Naive thymus-derived CD4-positive, alpha-beta T cell (primary cell): ENCODE measurements around the gene NUDT8. TPM values are rescaled to one million over a fixed set of nuclear protein-coding genes. Genes with fewer than 3 reads are reported as not detected.
"Not testable (repeated sequence)": the region's sequence is repeated elsewhere in the genome, so short reads cannot be mapped to it uniquely, and the experiment has no call there.

Experiments
- ATAC-seq: fragments of 150-1000 bp; cut with Tn5 transposase; 2 replicates; pipeline ENCODE4 v1.10.0; 2021; ENCODE audit warnings: mild to moderate bottlenecking, moderate library complexity
- CTCF ChIA-PET: fragments of 350-600 bp; sonication (Branson Sonifier 250); formaldehyde crosslinking; loops from one replicate; lab custom pipeline; 2021; ENCODE audit warnings: antibody characterized with exemption; lab: Charles Lee
- POLR2A ChIA-PET: fragments of 350-600 bp; sonication (Branson Sonifier 250); formaldehyde crosslinking; loops from one replicate; lab custom pipeline; 2021; ENCODE audit warnings: antibody characterized with exemption, inconsistent platforms; lab: Charles Lee
- DNase-seq, 9 donors: peaks; one replicate each; pipeline versions ENCODE4 v3.0.0 to v3.0.0-alpha.2; 2020 to 2022; ENCODE audit warnings: mixed read lengths in 1 of 9
- H3K27ac ChIP-seq: one replicate; pipeline ENCODE4 v1.7.0; 2013; ENCODE audit warnings: mild to moderate bottlenecking, low read depth, low read length, moderate library complexity
- H3K27me3 ChIP-seq, 2 donors: one replicate each; pipeline ENCODE4 v1.7.0; 2013; ENCODE audit warnings: low read length in 2 of 2, mild to moderate bottlenecking in 2 of 2, moderate library complexity in 2 of 2; ENCODE audit not compliant: control insufficient read depth in 2 of 2, insufficient read depth in 2 of 2
- H3K36me3 ChIP-seq, 3 experiments: 1 replicate in 2 of 3; 2 replicates in 1 of 3; pipeline ENCODE4 v1.7.0; 2013; ENCODE audit warnings: low read length in 3 of 3, mild to moderate bottlenecking in 3 of 3, moderate library complexity in 1 of 3; ENCODE audit not compliant: insufficient read depth in 3 of 3, control insufficient read depth in 2 of 3
- H3K4me1 ChIP-seq, 2 donors: one replicate each; pipeline ENCODE4 v1.7.0; 2013; ENCODE audit warnings: low read length in 2 of 2, mild to moderate bottlenecking in 2 of 2, moderate library complexity in 1 of 2; ENCODE audit not compliant: control insufficient read depth in 2 of 2, insufficient read depth in 2 of 2
- H3K4me3 ChIP-seq: 2 replicates; pipeline ENCODE4 v1.7.0; 2013; ENCODE audit warnings: mild to moderate bottlenecking, low read length
- H3K9me3 ChIP-seq, 3 experiments: 1 replicate in 2 of 3; 2 replicates in 1 of 3; pipeline ENCODE4 v1.7.0; 2013; ENCODE audit warnings: low read length in 3 of 3; ENCODE audit not compliant: control insufficient read depth in 2 of 3
- H3K27ac Mint-ChIP-seq, 9 donors: one replicate each; pipeline ENCODE4 v1.8.0; 2020 to 2022; ENCODE audit warnings: mixed read lengths in 9 of 9, mild to moderate bottlenecking in 8 of 9, moderate library complexity in 5 of 9, inconsistent platforms in 2 of 9
- H3K27me3 Mint-ChIP-seq, 5 donors: one replicate each; pipeline ENCODE4 v1.8.0; 2021 to 2022; ENCODE audit warnings: mixed read lengths in 5 of 5, mild to moderate bottlenecking in 1 of 5
- H3K36me3 Mint-ChIP-seq, 5 donors: one replicate each; pipeline ENCODE4 v1.8.0; 2020 to 2022; ENCODE audit warnings: mixed read lengths in 5 of 5, mild to moderate bottlenecking in 3 of 5, inconsistent platforms in 1 of 5
- H3K4me1 Mint-ChIP-seq, 7 donors: one replicate each; pipeline ENCODE4 v1.8.0; 2020 to 2022; ENCODE audit warnings: mixed read lengths in 7 of 7, mild to moderate bottlenecking in 3 of 7, inconsistent platforms in 1 of 7
- H3K4me3 Mint-ChIP-seq, 10 donors: one replicate each; pipeline ENCODE4 v1.8.0; 2020 to 2022; ENCODE audit warnings: mild to moderate bottlenecking in 10 of 10, mixed read lengths in 10 of 10, moderate library complexity in 6 of 10, inconsistent platforms in 2 of 10
- H3K9me3 Mint-ChIP-seq, 11 donors: one replicate each; pipeline ENCODE4 v1.8.0; 2020 to 2022; ENCODE audit warnings: mixed read lengths in 11 of 11, mild to moderate bottlenecking in 4 of 11, inconsistent platforms in 1 of 11, moderate library complexity in 1 of 11
- intact Hi-C, 2 donors: fragments of 100-400 bp; cut with micrococcal nuclease; formaldehyde crosslinking; loops; one replicate each; pipeline ENCODE4 v1.15.1; 2023
- polyA plus RNA-seq, 2 donors: library from polyadenylated mRNA; unstranded; fragments of 300-500 nt; fragmentation: Illumina TruSeq; gene quantifications; one replicate each; pipeline ENCODE4 v1.2.3, GENCODE V29; 2021
- total RNA-seq, 6 experiments: library from RNA in 5 of 6; stranded (reverse) in 5 of 6; gene quantifications; 1 replicate in 5 of 6; 2 replicates in 1 of 6; pipeline ENCODE4 v1.2.3 and lab custom pipeline; 2021 to 2026

The NUDT8 gene
- total and polyA plus RNA-seq, 7 experiments from 2014 or later: 3.1 to 10.4 (median 3.8) TPM

GRCh38 chr11:67637441-67637840 is 7.7 kb upstream of the NUDT8 start:
- CTCF ChIA-PET: interaction anchor here (1.0 kb wide), 1 partner anchor 65 kb away, joined by 3 read pairs; no protein-coding TSS in a partner anchor
- H3K27ac ChIP-seq, H3K36me3 ChIP-seq, H3K9me3 Mint-ChIP-seq, H3K36me3 Mint-ChIP-seq, DNase-seq, H3K9me3 ChIP-seq, H3K4me1 Mint-ChIP-seq, H3K4me1 ChIP-seq, H3K27me3 ChIP-seq, H3K4me3 Mint-ChIP-seq, H3K4me3 ChIP-seq, H3K27ac Mint-ChIP-seq, H3K27me3 Mint-ChIP-seq, ATAC-seq, intact Hi-C loops: not testable (repeated sequence)
- POLR2A ChIA-PET: interaction anchor here (0.7 kb wide), 1 partner anchor 8 kb away, joined by 5 read pairs; no protein-coding TSS in a partner anchor

- CTCF ChIA-PET: interaction anchor here (1.0 kb wide), 1 partner anchor 65 kb away, joined by 3 read pairs; no protein-coding TSS in a partner anchor
- H3K4me3 Mint-ChIP-seq: no peak overlapping the region
- H3K9me3 ChIP-seq: no peaks in the 10 kb centered on the region
- no peak overlapping the region for H3K27ac Mint-ChIP-seq
- H3K27ac ChIP-seq: no peak overlapping the region
- intact Hi-C loops: no loop called here
- H3K9me3 Mint-ChIP-seq: no peaks in the 10 kb centered on the region
- peaks cover 0 to 3% (median 0%) of the 10 kb centered on the region in 7 donors for H3K4me1 Mint-ChIP-seq
- H3K36me3 ChIP-seq: no peaks in the 10 kb centered on the region
- DNase-seq (no peak), ATAC-seq (no peak)
- no peaks in the 10 kb centered on the region for H3K4me1 ChIP-seq
- H3K27me3 Mint-ChIP-seq: no peaks in the 10 kb centered on the region
- H3K36me3 Mint-ChIP-seq: no peaks in the 10 kb centered on the region
- no peaks in the 10 kb centered on the region for H3K27me3 ChIP-seq
- POLR2A ChIA-PET: no interaction called here
- H3K4me3 ChIP-seq: no peak overlapping the region
Observed at GRCh38 chr11:67636962-67637361, 7.2 kb upstream of the NUDT8 start.

- POLR2A ChIA-PET: interaction anchor here (1.0 kb wide), 1 partner anchor 21 kb away, joined by 3 read pairs; no protein-coding TSS in a partner anchor
Observed at GRCh38 chr11:67635231-67635521, 5.4 kb upstream of the NUDT8 start.

GRCh38 chr11:67634366-67635230 is 4.9 kb upstream of the NUDT8 start:
- H3K9me3 ChIP-seq: no peaks in the 10 kb centered on the region
- H3K9me3 Mint-ChIP-seq: no peaks in the 10 kb centered on the region
- CTCF ChIA-PET: no interaction called here
- H3K4me3 ChIP-seq: no peak overlapping the region
- ATAC-seq: no peak
- POLR2A ChIA-PET: interaction anchor here (1.0 kb wide), 1 partner anchor 20 kb away, joined by 3 read pairs; no protein-coding TSS in a partner anchor
- H3K27ac ChIP-seq: no peak overlapping the region
- H3K27ac Mint-ChIP-seq: no peak overlapping the region
- no peaks in the 10 kb centered on the region for H3K36me3 ChIP-seq
- intact Hi-C loops: loop anchor here in 1 of 2 donors (5.0 kb wide), 1 partner anchor 232 kb away; the partner anchor contains the start of genes PPP1CA and TBC1D10C
- peaks cover 4 to 10% (median 6%) of the 10 kb centered on the region in 7 donors for H3K4me1 Mint-ChIP-seq
- no peak for DNase-seq
- H3K27me3 ChIP-seq: no peaks in the 10 kb centered on the region
- no peak overlapping the region for H3K4me3 Mint-ChIP-seq
- H3K36me3 Mint-ChIP-seq: no peaks in the 10 kb centered on the region
- H3K4me1 ChIP-seq: peaks cover 5 to 9% of the 10 kb centered on the region in 2 donors
- H3K27me3 Mint-ChIP-seq: no peaks in the 10 kb centered on the region

More at GRCh38 chr11:67635231-67635521, 5.4 kb upstream of the NUDT8 start:
- no peak overlapping the region for H3K4me3 Mint-ChIP-seq
- Histone ChIP-seq H3K27me3 (no peaks in the 10 kb centered on the region), H3K4me3 (no peak overlapping the region), H3K36me3 (no peaks in the 10 kb centered on the region), H3K4me1 (peaks cover 5 to 9% of the 10 kb centered on the region in 2 donors), H3K27ac (no peak overlapping the region), H3K9me3 (no peaks in the 10 kb centered on the region)
- no peaks in the 10 kb centered on the region for H3K9me3 Mint-ChIP-seq
- no peak for ATAC-seq
- no peak for DNase-seq
- CTCF ChIA-PET: no interaction called here
- H3K27ac Mint-ChIP-seq: no peak overlapping the region
- intact Hi-C loops: no loop called here
- no peaks in the 10 kb centered on the region for H3K36me3 Mint-ChIP-seq
- no peaks in the 10 kb centered on the region for H3K27me3 Mint-ChIP-seq
- peaks cover 4 to 10% (median 6%) of the 10 kb centered on the region in 7 donors for H3K4me1 Mint-ChIP-seq

- intact Hi-C loops: loop anchor here in 1 of 2 donors (5.0 kb wide), 1 partner anchor 232 kb away; the partner anchor contains the start of genes PPP1CA and TBC1D10C
- Mint-ChIP-seq H3K9me3 (no peaks in the 10 kb centered on the region), H3K4me3 (peak overlapping the region in 2 of 10 donors; percentile 34 to 64)
Observed at GRCh38 chr11:67633758-67634365, 4.1 kb upstream of the NUDT8 start.

GRCh38 chr11:67632982-67633755 is 3.4 kb upstream of the NUDT8 start:
- ATAC-seq: no peak
- intact Hi-C loops: loop anchor here in 1 of 2 donors (5.0 kb wide), 1 partner anchor 231 kb away; the partner anchor contains the start of genes PPP1CA and TBC1D10C
- Histone ChIP-seq H3K27ac (no peak overlapping the region), H3K36me3 (no peaks in the 10 kb centered on the region), H3K27me3 (no peaks in the 10 kb centered on the region), H3K9me3 (no peaks in the 10 kb centered on the region), H3K4me3 (no peak overlapping the region), H3K4me1 (peaks cover 8 to 9% of the 10 kb centered on the region in 2 donors)
- Mint-ChIP-seq H3K27ac (peak overlapping the region in 2 of 9 donors; percentile 3 to 18), H3K9me3 (no peaks in the 10 kb centered on the region), H3K4me1 (peaks cover 4 to 9% (median 7%) of the 10 kb centered on the region in 7 donors), H3K4me3 (peak overlapping the region in 4 of 10 donors; percentile 24 to 64 (median 45)), H3K27me3 (no peaks in the 10 kb centered on the region), H3K36me3 (no peaks in the 10 kb centered on the region)
- DNase-seq: no peak
- ChIA-PET CTCF (interaction anchor here (2.5 kb wide), 1 partner anchor 26 kb away, joined by 9 read pairs; no protein-coding TSS in a partner anchor), POLR2A (interaction anchor here (0.8 kb wide), 1 partner anchor 17 kb away, joined by 3 read pairs; the partner anchor contains the start of gene ACY3)

More at GRCh38 chr11:67633758-67634365, 4.1 kb upstream of the NUDT8 start:
- CTCF ChIA-PET: no interaction called here
- ATAC-seq (no peak), DNase-seq (no peak)
- Mint-ChIP-seq H3K4me1 (peaks cover 4 to 10% (median 7%) of the 10 kb centered on the region in 7 donors), H3K36me3 (no peaks in the 10 kb centered on the region), H3K27ac (peak overlapping the region in 1 of 9 donors; percentile 18), H3K27me3 (no peaks in the 10 kb centered on the region)
- Histone ChIP-seq H3K36me3 (no peaks in the 10 kb centered on the region), H3K4me3 (no peak overlapping the region), H3K27me3 (no peaks in the 10 kb centered on the region), H3K9me3 (no peaks in the 10 kb centered on the region), H3K27ac (no peak overlapping the region), H3K4me1 (peaks cover 8 to 9% of the 10 kb centered on the region in 2 donors)
- POLR2A ChIA-PET: no interaction called here
